ENCODE measurements around the gene GATAD2A. TPM values are rescaled to one million over a fixed set of nuclear protein-coding genes. Genes with fewer than 3 reads are reported as not detected.

GATAD2A gene
- total RNA-seq, 1 donor from 2014 or later, result 75.6 TPM

DNA sequence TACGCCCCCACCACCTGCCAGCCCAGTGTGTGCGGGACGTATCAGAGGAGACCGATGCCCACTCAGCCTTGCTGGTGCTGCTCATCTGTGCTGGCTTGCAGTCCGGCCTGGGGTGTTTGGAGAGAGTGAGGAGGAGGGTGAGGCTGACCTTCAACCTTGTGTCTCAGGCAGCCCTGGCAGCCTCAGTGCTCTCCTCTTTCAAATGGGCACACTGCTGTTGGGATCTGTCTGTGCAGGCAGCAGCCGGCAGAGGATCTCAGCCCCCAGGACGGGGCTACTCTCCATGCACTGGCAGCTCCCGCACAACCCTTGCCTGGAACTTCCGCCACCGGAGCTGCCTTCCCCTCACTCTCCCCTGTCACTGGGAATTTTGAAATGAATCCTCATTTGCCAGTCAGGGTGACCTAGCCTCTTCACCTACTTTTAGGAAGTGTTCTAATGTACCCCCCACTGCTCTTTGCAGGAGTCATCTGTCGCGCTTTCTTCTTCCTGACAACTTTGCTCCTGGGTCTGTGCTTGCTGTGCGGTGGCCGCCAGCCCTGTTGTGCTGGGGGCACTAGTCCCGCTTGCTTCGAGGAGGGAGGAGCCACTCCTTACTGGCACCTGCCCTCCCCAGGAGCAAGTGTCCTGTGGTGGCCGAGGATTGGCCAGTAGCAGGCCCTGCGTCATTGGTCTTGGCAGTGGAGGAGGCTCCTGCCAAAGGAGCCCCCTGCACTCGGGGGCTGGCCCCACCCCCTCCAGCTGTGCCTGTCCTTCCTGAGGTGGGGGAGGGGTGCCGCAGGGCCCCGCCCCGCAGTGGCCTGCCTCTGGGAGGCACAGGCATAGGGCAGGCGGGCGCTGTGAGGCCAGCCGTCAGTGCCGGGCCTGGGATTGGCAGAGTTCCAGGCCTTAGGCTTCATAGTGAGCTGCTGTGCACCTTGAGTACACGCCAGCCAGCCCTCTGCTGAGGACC, 56.5 kb downstream of the GATAD2A start:
- no peaks in the 10 kb centered on the region for H3K9me3 Mint-ChIP-seq (ENCODE audit: unreplicated experiment)
- no peak overlapping the region for H3K4me3 Mint-ChIP-seq (ENCODE audit: unreplicated experiment)
- H3K4me1 Mint-ChIP-seq (ENCODE audit: unreplicated experiment), result peaks cover 75% of the 10 kb centered on the region
- no peaks in the 10 kb centered on the region for H3K27me3 Mint-ChIP-seq (ENCODE audit: unreplicated experiment)
- no peak for DNase-seq (ENCODE audit: extremely low spot score, unreplicated experiment)
- TF ChIP-seq CTCF (IDR thresholded peaks at IDR 0.05), result no peak
- peak overlapping the region; percentile 91 for H3K27ac Mint-ChIP-seq (ENCODE audit: unreplicated experiment)
- peaks cover 17% of the 10 kb centered on the region for H3K36me3 Mint-ChIP-seq (ENCODE audit: unreplicated experiment)

GRCh38 chr19:19463348-19464117, 58.1 kb downstream of the GATAD2A start:
- no peak for TF ChIP-seq CTCF (IDR thresholded peaks at IDR 0.05)
- DNase-seq (ENCODE audit: extremely low spot score, unreplicated experiment), result no peak
- peaks cover 32% of the 10 kb centered on the region for H3K36me3 Mint-ChIP-seq (ENCODE audit: unreplicated experiment)
- H3K9me3 Mint-ChIP-seq (ENCODE audit: unreplicated experiment), result peaks cover 5% of the 10 kb centered on the region
- peak overlapping the region; percentile 91 for H3K27ac Mint-ChIP-seq (ENCODE audit: unreplicated experiment)
- peaks cover 68% of the 10 kb centered on the region for H3K4me1 Mint-ChIP-seq (ENCODE audit: unreplicated experiment)
- no peaks in the 10 kb centered on the region for H3K27me3 Mint-ChIP-seq (ENCODE audit: unreplicated experiment)
- no peak overlapping the region for H3K4me3 Mint-ChIP-seq (ENCODE audit: unreplicated experiment)

GRCh38 chr19:19464339-19465098, 59.0 kb downstream of the GATAD2A start:
- H3K27ac Mint-ChIP-seq (ENCODE audit: unreplicated experiment), result peak overlapping the region; percentile 91
- H3K9me3 Mint-ChIP-seq (ENCODE audit: unreplicated experiment), result peaks cover 8% of the 10 kb centered on the region
- no peak for DNase-seq (ENCODE audit: extremely low spot score, unreplicated experiment)
- no peak overlapping the region for H3K4me3 Mint-ChIP-seq (ENCODE audit: unreplicated experiment)
- H3K27me3 Mint-ChIP-seq (ENCODE audit: unreplicated experiment), result no peaks in the 10 kb centered on the region
- H3K36me3 Mint-ChIP-seq (ENCODE audit: unreplicated experiment), result peaks cover 38% of the 10 kb centered on the region
- peaks cover 58% of the 10 kb centered on the region for H3K4me1 Mint-ChIP-seq (ENCODE audit: unreplicated experiment)
- no peak for TF ChIP-seq CTCF (IDR thresholded peaks at IDR 0.05)

- no peaks in the 10 kb centered on the region for H3K27me3 Mint-ChIP-seq (ENCODE audit: unreplicated experiment)
- H3K4me3 Mint-ChIP-seq (ENCODE audit: unreplicated experiment), result no peak overlapping the region
- peaks cover 49% of the 10 kb centered on the region for H3K4me1 Mint-ChIP-seq (ENCODE audit: unreplicated experiment)
- no peak for DNase-seq (ENCODE audit: extremely low spot score, unreplicated experiment)
- peaks cover 41% of the 10 kb centered on the region for H3K36me3 Mint-ChIP-seq (ENCODE audit: unreplicated experiment)
- peak overlapping the region; percentile 91 for H3K27ac Mint-ChIP-seq (ENCODE audit: unreplicated experiment)
- TF ChIP-seq CTCF (IDR thresholded peaks at IDR 0.05), result no peak
- H3K9me3 Mint-ChIP-seq (ENCODE audit: unreplicated experiment), result peaks cover 11% of the 10 kb centered on the region
These were observed 60.1 kb downstream of the GATAD2A start for GRCh38 chr19:19465436-19466070.
